Neuronal stem cell (in vitro differentiated cells): ENCODE data around the gene KRT80.

Experiments
- DNase-seq: peaks from one replicate; pipeline ENCODE4 v3.0.0-alpha.2; 2013; ENCODE audit warnings: low spot score
- H2AFZ ChIP-seq: one replicate; pipeline ENCODE4 v1.6.1; 2013; ENCODE audit warnings: mild to moderate bottlenecking, low read length, inconsistent platforms
- H2AK5ac ChIP-seq: 2 replicates; pipeline ENCODE4 v1.6.1; 2013; ENCODE audit warnings: low read depth, mild to moderate bottlenecking, inconsistent platforms, low read length, moderate library complexity, mixed read lengths
- H2BK120ac ChIP-seq: 2 replicates; pipeline ENCODE4 v1.6.1; 2013; ENCODE audit warnings: low read depth, mild to moderate bottlenecking, inconsistent platforms, low read length, moderate library complexity, mixed read lengths
- H2BK12ac ChIP-seq: one replicate; pipeline ENCODE4 v1.6.1; 2013; ENCODE audit warnings: low read length, inconsistent platforms
- H2BK15ac ChIP-seq: 2 replicates; pipeline ENCODE4 v1.6.1; 2013; ENCODE audit warnings: mild to moderate bottlenecking, low read length, inconsistent platforms, mixed read lengths
- H2BK5ac ChIP-seq: one replicate; pipeline ENCODE4 v1.6.1; 2013; ENCODE audit warnings: inconsistent platforms, mild to moderate bottlenecking, low read length, moderate library complexity
- H3K14ac ChIP-seq: one replicate; pipeline ENCODE4 v1.6.1; 2013; ENCODE audit warnings: low read length, inconsistent platforms
- H3K18ac ChIP-seq: 2 replicates; pipeline ENCODE4 v1.6.1; 2013; ENCODE audit warnings: low read length, inconsistent platforms
- H3K23ac ChIP-seq: 2 replicates; pipeline ENCODE4 v1.6.1; 2013; ENCODE audit warnings: low read depth, mild to moderate bottlenecking, mixed read lengths, low read length, inconsistent platforms; ENCODE audit not compliant: poor library complexity
- H3K27ac ChIP-seq: replicated peaks from 3 replicates; pipeline ENCODE4 v1.5.1; 2013; ENCODE audit warnings: low read length, inconsistent platforms
- H3K27me3 ChIP-seq, 3 experiments: 2 replicates each; pipeline ENCODE4 v1.6.1; 2013; ENCODE audit warnings: low read length in 3 of 3, mild to moderate bottlenecking in 2 of 3, inconsistent platforms in 1 of 3, low read depth in 1 of 3, mixed read lengths in 1 of 3, moderate library complexity in 1 of 3; ENCODE audit not compliant: control insufficient read depth in 3 of 3, insufficient read depth in 3 of 3
- H3K36me3 ChIP-seq, 2 donors: replicated peaks in 1 of 2; 2 replicates each; pipeline ENCODE4 v1.6.1; 2013; ENCODE audit warnings: low read length in 2 of 2; ENCODE audit not compliant: control insufficient read depth in 2 of 2, insufficient read depth in 2 of 2
- H3K4ac ChIP-seq: 2 replicates; pipeline ENCODE4 v1.6.1; 2013; ENCODE audit warnings: inconsistent platforms, mild to moderate bottlenecking, low read length, moderate library complexity
- H3K4me1 ChIP-seq, 2 donors: 1 replicate in 1 of 2; 2 replicates in 1 of 2; pipeline ENCODE4 v1.6.1; 2013; ENCODE audit warnings: low read length in 2 of 2, low read depth in 1 of 2; ENCODE audit not compliant: control insufficient read depth in 2 of 2, insufficient read depth in 1 of 2
- H3K4me2 ChIP-seq: one replicate; pipeline ENCODE4 v1.6.1; 2013; ENCODE audit warnings: mild to moderate bottlenecking, low read length, inconsistent platforms; ENCODE audit not compliant: insufficient read depth, poor library complexity, severe bottlenecking
- H3K4me3 ChIP-seq, 2 donors: 2 replicates each; pipeline ENCODE4 v1.5.1; 2013; ENCODE audit warnings: low read length in 2 of 2, mild to moderate bottlenecking in 2 of 2, inconsistent platforms in 1 of 2, moderate library complexity in 1 of 2
- H3K79me1 ChIP-seq: one replicate; pipeline ENCODE4 v1.6.1; 2013; ENCODE audit warnings: low read depth, mild to moderate bottlenecking, inconsistent platforms, low read length, moderate library complexity
- H3K9ac ChIP-seq: one replicate; pipeline ENCODE4 v1.6.1; 2013; ENCODE audit warnings: mild to moderate bottlenecking, low read depth, low read length, inconsistent platforms; ENCODE audit not compliant: poor library complexity
- H3K9me3 ChIP-seq, 2 donors: replicated peaks in 1 of 2; 2 replicates each; pipeline versions ENCODE3 to v1.6.1; 2013; ENCODE audit warnings: low read length in 2 of 2, mild to moderate bottlenecking in 2 of 2, inconsistent platforms in 1 of 2, low read depth in 1 of 2, mixed read lengths in 1 of 2, moderate library complexity in 1 of 2; ENCODE audit not compliant: control insufficient read depth in 2 of 2, insufficient read depth in 1 of 2
- H4K8ac ChIP-seq: one replicate; pipeline ENCODE4 v1.6.1; 2013; ENCODE audit warnings: low read depth, mild to moderate bottlenecking, inconsistent platforms, low read length, moderate library complexity
- H4K91ac ChIP-seq: one replicate; pipeline ENCODE4 v1.6.1; 2013; ENCODE audit warnings: low read length, low read depth, mild to moderate bottlenecking, inconsistent platforms; ENCODE audit not compliant: poor library complexity
- WGBS, 2 donors: extraction: QIAGEN DNeasy Blood & Tissue Kit; methylation state at CpG; one replicate each; pipeline ENCODE4 v1.1.7; 2013; ENCODE audit warnings: missing lambda C conversion rate in 2 of 2, mixed read lengths in 1 of 2; ENCODE audit not compliant: insufficient read length in 2 of 2, insufficient replicate concordance in 1 of 2; ENCODE audit errors: extremely low coverage in 2 of 2; 5-methylcytosine and 5-hydroxymethylcytosine counted together

KRT80 gene

GRCh38 chr12:52141306-52141705 lies 50.5 kb downstream of the KRT80 start:
- no peak overlapping the region for H2AK5ac ChIP-seq
- H3K4me3 ChIP-seq: no peak overlapping the region
- no peak overlapping the region for H3K4me2 ChIP-seq
- no peaks in the 10 kb centered on the region for H3K9me3 ChIP-seq
- no peak overlapping the region for H2BK15ac ChIP-seq
- no peak overlapping the region for H3K18ac ChIP-seq
- no peak overlapping the region for H4K8ac ChIP-seq
- no peak overlapping the region for H3K14ac ChIP-seq
- H3K27ac ChIP-seq: no peak overlapping the region
- peaks cover 0 to 2% (median 0%) of the 10 kb centered on the region in 3 experiments for H3K27me3 ChIP-seq
- no peak overlapping the region for H2BK120ac ChIP-seq
- no CpG with 5 or more reads among the region's 4 CpGs for WGBS, 2 donors
- no peak overlapping the region for H2BK5ac ChIP-seq
- no peaks in the 10 kb centered on the region for H3K36me3 ChIP-seq
- H2BK12ac ChIP-seq: no peak overlapping the region
- H3K23ac ChIP-seq: no peak overlapping the region
- H4K91ac ChIP-seq: no peak overlapping the region
- no peak overlapping the region for H3K4ac ChIP-seq
- H3K79me1 ChIP-seq: no peaks in the 10 kb centered on the region
- DNase-seq: no peak
- H3K9ac ChIP-seq: no peak overlapping the region
- peak overlapping the region; percentile 25 for H2AFZ ChIP-seq
- H3K4me1 ChIP-seq: peaks cover 13 to 25% of the 10 kb centered on the region in 2 donors

- no peak overlapping the region for H2AK5ac ChIP-seq
- no peak overlapping the region for H3K27ac ChIP-seq
- no peaks in the 10 kb centered on the region for H3K36me3 ChIP-seq
- H3K4me1 ChIP-seq: peaks cover 2 to 12% of the 10 kb centered on the region in 2 donors
- no peak overlapping the region for H4K8ac ChIP-seq
- no peak overlapping the region for H2BK12ac ChIP-seq
- H3K79me1 ChIP-seq: no peaks in the 10 kb centered on the region
- no peak overlapping the region for H3K18ac ChIP-seq
- no peak overlapping the region for H3K4me2 ChIP-seq
- DNase-seq: no peak
- no peak overlapping the region for H2BK120ac ChIP-seq
- H3K14ac ChIP-seq: no peak overlapping the region
- H2BK5ac ChIP-seq: no peak overlapping the region
- H4K91ac ChIP-seq: no peak overlapping the region
- WGBS, 2 donors: no CpG with 5 or more reads among the region's 5 CpGs
- H2BK15ac ChIP-seq: no peak overlapping the region
- no peak overlapping the region for H3K4me3 ChIP-seq
- no peak overlapping the region for H3K9ac ChIP-seq
- no peak overlapping the region for H3K23ac ChIP-seq
- peaks cover 0 to 2% (median 0%) of the 10 kb centered on the region in 3 experiments for H3K27me3 ChIP-seq
- H3K9me3 ChIP-seq: no peaks in the 10 kb centered on the region
- no peak overlapping the region for H3K4ac ChIP-seq
- H2AFZ ChIP-seq: no peak overlapping the region
These were observed 52.2 kb downstream of the KRT80 start for GRCh38 chr12:52139579-52140062.

- no peaks in the 10 kb centered on the region for H3K9me3 ChIP-seq
- H3K9ac ChIP-seq: no peak overlapping the region
- no CpG with 5 or more reads among the region's 13 CpGs for WGBS, 2 donors
- H4K91ac ChIP-seq: no peak overlapping the region
- H3K79me1 ChIP-seq: no peaks in the 10 kb centered on the region
- H3K14ac ChIP-seq: no peak overlapping the region
- no peak overlapping the region for H2BK12ac ChIP-seq
- H3K23ac ChIP-seq: no peak overlapping the region
- peaks cover 0 to 2% (median 0%) of the 10 kb centered on the region in 3 experiments for H3K27me3 ChIP-seq
- no peak overlapping the region for H4K8ac ChIP-seq
- no peak overlapping the region for H2AFZ ChIP-seq
- H3K4me1 ChIP-seq: peaks cover 2 to 12% of the 10 kb centered on the region in 2 donors
- no peak overlapping the region for H3K27ac ChIP-seq
- no peak overlapping the region for H2BK120ac ChIP-seq
- H3K18ac ChIP-seq: no peak overlapping the region
- no peak overlapping the region for H3K4me3 ChIP-seq
- H3K4me2 ChIP-seq: no peak overlapping the region
- no peaks in the 10 kb centered on the region for H3K36me3 ChIP-seq
- H2BK15ac ChIP-seq: no peak overlapping the region
- H2BK5ac ChIP-seq: no peak overlapping the region
- no peak overlapping the region for H3K4ac ChIP-seq
- DNase-seq: no peak
- no peak overlapping the region for H2AK5ac ChIP-seq
These were observed 52.7 kb downstream of the KRT80 start for GRCh38 chr12:52139147-52139546.

GRCh38 chr12:52137746-52138145 lies 54.1 kb downstream of the KRT80 start:
- Histone ChIP-seq H2BK120ac (no peak overlapping the region), H4K8ac (no peak overlapping the region), H3K4me1 (peaks cover 0 to 12% of the 10 kb centered on the region in 2 donors), H2AFZ (no peak overlapping the region), H3K36me3 (no peaks in the 10 kb centered on the region), H3K4ac (no peak overlapping the region), H3K18ac (no peak overlapping the region), H4K91ac (no peak overlapping the region), H2AK5ac (no peak overlapping the region), H3K4me2 (no peak overlapping the region), H3K23ac (no peak overlapping the region), H2BK12ac (no peak overlapping the region), H3K4me3 (no peak overlapping the region), H3K27me3 (peaks cover 0 to 2% (median 0%) of the 10 kb centered on the region in 3 experiments), H2BK15ac (no peak overlapping the region), H3K79me1 (no peaks in the 10 kb centered on the region), H3K9ac (no peak overlapping the region), H3K27ac (no peak overlapping the region), H2BK5ac (no peak overlapping the region), H3K9me3 (no peaks in the 10 kb centered on the region), H3K14ac (no peak overlapping the region)
- no peak for DNase-seq
- WGBS, 2 donors: no CpG with 5 or more reads among the region's 5 CpGs
